OCI-LY1 (cell line): ENCODE measurements around the gene PJA2.
"Not testable (repeated sequence)": the region's sequence is repeated elsewhere in the genome, so short reads cannot be mapped to it uniquely, and the experiment has no call there.

Experiments
- EZH2 ChIP-seq: fragments of 200-600 bp; sonication (generic), shearing (Covaris generic); IDR thresholded peaks from 2 replicates; pipeline ENCODE4 v1.8.0; 2017; ENCODE audit warnings: borderline replicate concordance, mixed run types, mild to moderate bottlenecking, antibody characterized with exemption, low read length, moderate library complexity, mixed read lengths
- TF ChIP-seq, protein P1 (sequence below): fragments of 200-600 bp; sonication (generic), shearing (Covaris generic); IDR thresholded peaks from 2 replicates; pipeline ENCODE4 v1.5.1; 2017; ENCODE audit warnings: mild to moderate bottlenecking, antibody characterized with exemption, low read length, moderate library complexity, mixed read lengths

DNA sequence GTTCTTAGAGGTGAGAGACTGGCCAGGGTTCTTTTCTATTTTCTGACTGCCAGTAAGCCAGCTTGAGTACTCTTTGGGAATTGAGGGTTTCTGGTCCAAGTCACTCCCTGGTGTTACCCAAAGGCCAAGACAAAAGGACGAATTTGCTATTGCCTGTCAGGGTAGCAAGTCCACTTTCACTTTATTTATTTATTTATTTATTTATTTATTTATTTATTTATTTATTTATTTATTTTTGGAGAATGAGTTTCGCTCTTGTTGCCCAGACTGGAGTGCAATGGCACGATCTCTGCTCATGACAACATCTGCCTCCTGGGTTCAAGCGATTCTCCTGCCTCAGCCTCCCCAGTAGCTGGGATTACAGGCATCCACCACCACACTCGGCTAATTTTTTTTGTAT is 15.7 kb upstream of the PJA2 start:
- TF ChIP-seq, protein P1, sequence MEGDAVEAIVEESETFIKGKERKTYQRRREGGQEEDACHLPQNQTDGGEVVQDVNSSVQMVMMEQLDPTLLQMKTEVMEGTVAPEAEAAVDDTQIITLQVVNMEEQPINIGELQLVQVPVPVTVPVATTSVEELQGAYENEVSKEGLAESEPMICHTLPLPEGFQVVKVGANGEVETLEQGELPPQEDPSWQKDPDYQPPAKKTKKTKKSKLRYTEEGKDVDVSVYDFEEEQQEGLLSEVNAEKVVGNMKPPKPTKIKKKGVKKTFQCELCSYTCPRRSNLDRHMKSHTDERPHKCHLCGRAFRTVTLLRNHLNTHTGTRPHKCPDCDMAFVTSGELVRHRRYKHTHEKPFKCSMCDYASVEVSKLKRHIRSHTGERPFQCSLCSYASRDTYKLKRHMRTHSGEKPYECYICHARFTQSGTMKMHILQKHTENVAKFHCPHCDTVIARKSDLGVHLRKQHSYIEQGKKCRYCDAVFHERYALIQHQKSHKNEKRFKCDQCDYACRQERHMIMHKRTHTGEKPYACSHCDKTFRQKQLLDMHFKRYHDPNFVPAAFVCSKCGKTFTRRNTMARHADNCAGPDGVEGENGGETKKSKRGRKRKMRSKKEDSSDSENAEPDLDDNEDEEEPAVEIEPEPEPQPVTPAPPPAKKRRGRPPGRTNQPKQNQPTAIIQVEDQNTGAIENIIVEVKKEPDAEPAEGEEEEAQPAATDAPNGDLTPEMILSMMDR = not testable (repeated sequence)
- not testable (repeated sequence) for TF ChIP-seq EZH2
